GM12878 (cell line): ENCODE data around the gene TNFRSF11A.

ENCODE experiments used
- DPF2 ChIP-seq: fragments of 450-650 bp; IDR thresholded peaks from 2 replicates; pipeline ENCODE4 v1.6.1; 2017; ENCODE audit warnings: mild to moderate bottlenecking
- E2F8 ChIP-seq: fragments of 450-650 bp; IDR thresholded peaks from 2 replicates; pipeline ENCODE4 v1.6.1; 2018; ENCODE audit warnings: mild to moderate bottlenecking, low read depth, moderate library complexity; ENCODE audit not compliant: partially characterized antibody
- MAX ChIP-seq: IDR thresholded peaks from 2 replicates; pipeline ENCODE4 v1.6.1; 2012; ENCODE audit warnings: low read depth, low read length, improper control_type of control experiment
- MLLT1 ChIP-seq: fragments of 450-650 bp; IDR thresholded peaks from 2 replicates; pipeline ENCODE4 v1.6.1; 2016; ENCODE audit warnings: mild to moderate bottlenecking
- NR2C1 ChIP-seq: fragments of 450-650 bp; IDR thresholded peaks from 2 replicates; pipeline ENCODE4 v1.6.1; 2017; ENCODE audit warnings: antibody characterized with exemption, mild to moderate bottlenecking, moderate library complexity
- RBBP5 ChIP-seq: fragments of 200-600 bp; sonication (generic); conservative IDR thresholded peaks from 2 replicates; pipeline ENCODE4 v1.6.1; 2016

GRCh38 chr18:62312851-62313250 is 12.3 kb upstream of the TNFRSF11A start:
- TF ChIP-seq RBBP5 = no peak
- TF ChIP-seq NR2C1 = no peak
- TF ChIP-seq DPF2 = no peak
- TF ChIP-seq E2F8 = no peak
- no peak for TF ChIP-seq MAX
- no peak for TF ChIP-seq MLLT1
